HG02981 (cell line): ENCODE measurements around the gene RIIAD1.

Experiments used
- ATAC-seq: cut with Tn5 transposase; IDR thresholded peaks from one replicate; pipeline ENCODE4 v1.9.1; 2021; ENCODE audit warnings: mild to moderate bottlenecking, moderate library complexity; ENCODE audit not compliant: unreplicated experiment

Gene RIIAD1

GRCh38 chr1:151710187-151710840 is 11.0 kb upstream of the RIIAD1 start:
- no peak for ATAC-seq

- no peak for ATAC-seq
Measured at GRCh38 chr1:151711044-151711800, 10.1 kb upstream of the RIIAD1 start.

GRCh38 chr1:151711951-151712350 is 9.4 kb upstream of the RIIAD1 start:
- no peak for ATAC-seq

GRCh38 chr1:151713044-151713443 is 8.3 kb upstream of the RIIAD1 start:
- ATAC-seq: no peak

- ATAC-seq: no peak
Measured at GRCh38 chr1:151713874-151714273, 7.4 kb upstream of the RIIAD1 start.

- ATAC-seq: no peak
Measured at GRCh38 chr1:151714820-151715725, 6.2 kb upstream of the RIIAD1 start.

- no peak for ATAC-seq
Measured at GRCh38 chr1:151715726-151716404, 5.5 kb upstream of the RIIAD1 start.

GRCh38 chr1:151716405-151716762 is 4.9 kb upstream of the RIIAD1 start:
- ATAC-seq: no peak

GRCh38 chr1:151716771-151717631 is 4.3 kb upstream of the RIIAD1 start, which contains the start of gene CELF3:
CELF3 (minus strand) TSS chr1:151716803; CDS start chr1:151716020, 783 bp downstream.
- ATAC-seq: no peak

GRCh38 chr1:151718011-151718431 is 3.3 kb upstream of the RIIAD1 start:
- no peak for ATAC-seq

- no peak for ATAC-seq
Measured at GRCh38 chr1:151718666-151719065, 2.7 kb upstream of the RIIAD1 start.

- no peak for ATAC-seq
Measured at GRCh38 chr1:151720125-151720524, 1.2 kb upstream of the RIIAD1 start.

- no peak for ATAC-seq
Measured at GRCh38 chr1:151720554-151720953, 768 bp upstream of the RIIAD1 start.

GRCh38 chr1:151721788-151722510 is 627 bp downstream of the RIIAD1 start:
- ATAC-seq: no peak

GRCh38 chr1:151723726-151724370 is 2.5 kb downstream of the RIIAD1 start:
- ATAC-seq: no peak

GRCh38 chr1:151728151-151729054 is 7.1 kb downstream of the RIIAD1 start:
- ATAC-seq: no peak

- no peak for ATAC-seq
Measured at GRCh38 chr1:151729157-151729965, 8.0 kb downstream of the RIIAD1 start.
